Measurements from ENCODE around the gene TMEM205. TPM values are rescaled to one million over a fixed set of nuclear protein-coding genes. Genes with fewer than 3 reads are reported as not detected.

Gene TMEM205
- total and polyA plus RNA-seq, 10 of the 15 experiments (the other 5 are each of a cell fraction or from before 2014, with no cell fraction given): 27.8 to 144 (median 88.3) TPM

DNA sequence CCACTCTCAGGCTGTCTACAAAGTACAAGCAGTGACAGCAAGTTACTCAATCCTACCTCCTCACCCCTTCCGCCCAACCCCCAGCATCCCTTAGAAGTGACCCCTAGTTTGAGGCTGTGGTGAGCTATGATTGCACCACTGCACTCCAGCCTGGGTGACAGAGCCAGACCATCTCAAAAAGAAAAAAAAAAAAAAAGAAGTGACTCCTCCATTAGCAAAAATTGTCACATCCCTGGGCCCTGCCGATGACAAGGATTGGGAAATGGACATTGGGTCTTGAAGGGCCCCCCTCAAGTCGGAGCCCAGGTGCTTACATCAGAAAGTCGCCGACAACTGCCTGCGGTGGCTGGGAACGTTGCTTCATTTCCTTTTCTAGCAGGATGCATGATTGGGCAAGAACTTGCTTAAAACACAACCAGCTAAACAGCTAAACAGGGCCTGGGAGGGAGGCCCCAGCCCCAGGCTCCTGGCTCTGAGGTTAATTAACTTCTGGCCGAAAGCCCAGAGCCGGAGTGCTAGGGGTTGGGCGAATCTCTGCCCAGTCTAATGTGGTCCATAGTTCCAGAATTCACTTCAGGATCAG is 21.9 kb downstream of the TMEM205 start (continued):
- TF ChIP-seq SRF (IDR thresholded peaks at IDR 0.05; ENCODE audit: low read depth in 2 of 2, low read length in 2 of 2): no peak
- TF ChIP-seq MEF2A (IDR thresholded peaks at IDR 0.05; ENCODE audit: insufficient read depth, low read depth, low read length): no peak
- peak; percentile 85 for TF ChIP-seq EED (IDR thresholded peaks at IDR 0.05; ENCODE audit: low read depth)
- TF ChIP-seq DPF2 (IDR thresholded peaks at IDR 0.05): 0 out of 2 replicates have a peak, but pooled peaks have one; percentile 13
- TF ChIP-seq, protein P1, sequence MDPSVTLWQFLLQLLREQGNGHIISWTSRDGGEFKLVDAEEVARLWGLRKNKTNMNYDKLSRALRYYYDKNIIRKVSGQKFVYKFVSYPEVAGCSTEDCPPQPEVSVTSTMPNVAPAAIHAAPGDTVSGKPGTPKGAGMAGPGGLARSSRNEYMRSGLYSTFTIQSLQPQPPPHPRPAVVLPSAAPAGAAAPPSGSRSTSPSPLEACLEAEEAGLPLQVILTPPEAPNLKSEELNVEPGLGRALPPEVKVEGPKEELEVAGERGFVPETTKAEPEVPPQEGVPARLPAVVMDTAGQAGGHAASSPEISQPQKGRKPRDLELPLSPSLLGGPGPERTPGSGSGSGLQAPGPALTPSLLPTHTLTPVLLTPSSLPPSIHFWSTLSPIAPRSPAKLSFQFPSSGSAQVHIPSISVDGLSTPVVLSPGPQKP (IDR thresholded peaks at IDR 0.05; ENCODE audit: low read depth, low read length): no peak
- no peak for TF ChIP-seq NFYA (IDR thresholded peaks at IDR 0.05; ENCODE audit: borderline replicate concordance, low read depth, low read length)
- TF ChIP-seq NFYB (IDR thresholded peaks at IDR 0.05; ENCODE audit: insufficient read depth, low read depth, low read length): peak; percentile 52; the same call in 1 of the 2 replicates
- TF ChIP-seq BACH1 (IDR thresholded peaks at IDR 0.05; ENCODE audit: borderline replicate concordance): 0 out of 2 replicates have a peak, but pooled peaks have one; percentile 28
- TF ChIP-seq FOS (IDR thresholded peaks at IDR 0.05; ENCODE audit: borderline replicate concordance, extremely low read depth, insufficient read length): no peak
- TF ChIP-seq, protein P2, sequence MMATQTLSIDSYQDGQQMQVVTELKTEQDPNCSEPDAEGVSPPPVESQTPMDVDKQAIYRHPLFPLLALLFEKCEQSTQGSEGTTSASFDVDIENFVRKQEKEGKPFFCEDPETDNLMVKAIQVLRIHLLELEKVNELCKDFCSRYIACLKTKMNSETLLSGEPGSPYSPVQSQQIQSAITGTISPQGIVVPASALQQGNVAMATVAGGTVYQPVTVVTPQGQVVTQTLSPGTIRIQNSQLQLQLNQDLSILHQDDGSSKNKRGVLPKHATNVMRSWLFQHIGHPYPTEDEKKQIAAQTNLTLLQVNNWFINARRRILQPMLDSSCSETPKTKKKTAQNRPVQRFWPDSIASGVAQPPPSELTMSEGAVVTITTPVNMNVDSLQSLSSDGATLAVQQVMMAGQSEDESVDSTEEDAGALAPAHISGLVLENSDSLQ (IDR thresholded peaks at IDR 0.05): peak; percentile 46
- 0 out of 2 replicates have a peak, but pooled peaks have one; percentile 43 for TF ChIP-seq TBL1XR1 (IDR thresholded peaks at IDR 0.05; ENCODE audit: low read depth, low read length)
- TF ChIP-seq, protein P3, sequence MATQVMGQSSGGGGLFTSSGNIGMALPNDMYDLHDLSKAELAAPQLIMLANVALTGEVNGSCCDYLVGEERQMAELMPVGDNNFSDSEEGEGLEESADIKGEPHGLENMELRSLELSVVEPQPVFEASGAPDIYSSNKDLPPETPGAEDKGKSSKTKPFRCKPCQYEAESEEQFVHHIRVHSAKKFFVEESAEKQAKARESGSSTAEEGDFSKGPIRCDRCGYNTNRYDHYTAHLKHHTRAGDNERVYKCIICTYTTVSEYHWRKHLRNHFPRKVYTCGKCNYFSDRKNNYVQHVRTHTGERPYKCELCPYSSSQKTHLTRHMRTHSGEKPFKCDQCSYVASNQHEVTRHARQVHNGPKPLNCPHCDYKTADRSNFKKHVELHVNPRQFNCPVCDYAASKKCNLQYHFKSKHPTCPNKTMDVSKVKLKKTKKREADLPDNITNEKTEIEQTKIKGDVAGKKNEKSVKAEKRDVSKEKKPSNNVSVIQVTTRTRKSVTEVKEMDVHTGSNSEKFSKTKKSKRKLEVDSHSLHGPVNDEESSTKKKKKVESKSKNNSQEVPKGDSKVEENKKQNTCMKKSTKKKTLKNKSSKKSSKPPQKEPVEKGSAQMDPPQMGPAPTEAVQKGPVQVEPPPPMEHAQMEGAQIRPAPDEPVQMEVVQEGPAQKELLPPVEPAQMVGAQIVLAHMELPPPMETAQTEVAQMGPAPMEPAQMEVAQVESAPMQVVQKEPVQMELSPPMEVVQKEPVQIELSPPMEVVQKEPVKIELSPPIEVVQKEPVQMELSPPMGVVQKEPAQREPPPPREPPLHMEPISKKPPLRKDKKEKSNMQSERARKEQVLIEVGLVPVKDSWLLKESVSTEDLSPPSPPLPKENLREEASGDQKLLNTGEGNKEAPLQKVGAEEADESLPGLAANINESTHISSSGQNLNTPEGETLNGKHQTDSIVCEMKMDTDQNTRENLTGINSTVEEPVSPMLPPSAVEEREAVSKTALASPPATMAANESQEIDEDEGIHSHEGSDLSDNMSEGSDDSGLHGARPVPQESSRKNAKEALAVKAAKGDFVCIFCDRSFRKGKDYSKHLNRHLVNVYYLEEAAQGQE (IDR thresholded peaks at IDR 0.05; ENCODE audit: low read depth, low read length): no peak
- TF ChIP-seq CHD4 (IDR thresholded peaks at IDR 0.05): no peak
- no peak for TF ChIP-seq RFX5 (IDR thresholded peaks at IDR 0.05; ENCODE audit: low read depth, low read length)
- peak; percentile 56; the same call in 1 of the 2 replicates for TF ChIP-seq POLR2A (IDR thresholded peaks at IDR 0.05; ENCODE audit: low read depth, low read length)
- TF ChIP-seq WRNIP1 (IDR thresholded peaks at IDR 0.05; ENCODE audit: borderline replicate concordance, low read depth, low read length): no peak
- TF ChIP-seq SMAD5 (IDR thresholded peaks at IDR 0.05; ENCODE audit: low read depth): no peak
- no peak for TF ChIP-seq EZH2 (IDR thresholded peaks at IDR 0.05; ENCODE audit: borderline replicate concordance, control insufficient read depth, low read depth, low read length)
- TF ChIP-seq EP300 (IDR thresholded peaks at IDR 0.05; ENCODE audit: borderline replicate concordance in 1 of 2, control insufficient read depth in 1 of 2, low read depth in 2 of 2, low read length in 2 of 2): peak in 1 of 2 experiments; percentile 19; a peak in 1 of 4 replicates
- TF ChIP-seq HDGF (IDR thresholded peaks at IDR 0.05): peak; percentile 48; the same call in 1 of the 2 replicates
- TF ChIP-seq, protein P4, sequence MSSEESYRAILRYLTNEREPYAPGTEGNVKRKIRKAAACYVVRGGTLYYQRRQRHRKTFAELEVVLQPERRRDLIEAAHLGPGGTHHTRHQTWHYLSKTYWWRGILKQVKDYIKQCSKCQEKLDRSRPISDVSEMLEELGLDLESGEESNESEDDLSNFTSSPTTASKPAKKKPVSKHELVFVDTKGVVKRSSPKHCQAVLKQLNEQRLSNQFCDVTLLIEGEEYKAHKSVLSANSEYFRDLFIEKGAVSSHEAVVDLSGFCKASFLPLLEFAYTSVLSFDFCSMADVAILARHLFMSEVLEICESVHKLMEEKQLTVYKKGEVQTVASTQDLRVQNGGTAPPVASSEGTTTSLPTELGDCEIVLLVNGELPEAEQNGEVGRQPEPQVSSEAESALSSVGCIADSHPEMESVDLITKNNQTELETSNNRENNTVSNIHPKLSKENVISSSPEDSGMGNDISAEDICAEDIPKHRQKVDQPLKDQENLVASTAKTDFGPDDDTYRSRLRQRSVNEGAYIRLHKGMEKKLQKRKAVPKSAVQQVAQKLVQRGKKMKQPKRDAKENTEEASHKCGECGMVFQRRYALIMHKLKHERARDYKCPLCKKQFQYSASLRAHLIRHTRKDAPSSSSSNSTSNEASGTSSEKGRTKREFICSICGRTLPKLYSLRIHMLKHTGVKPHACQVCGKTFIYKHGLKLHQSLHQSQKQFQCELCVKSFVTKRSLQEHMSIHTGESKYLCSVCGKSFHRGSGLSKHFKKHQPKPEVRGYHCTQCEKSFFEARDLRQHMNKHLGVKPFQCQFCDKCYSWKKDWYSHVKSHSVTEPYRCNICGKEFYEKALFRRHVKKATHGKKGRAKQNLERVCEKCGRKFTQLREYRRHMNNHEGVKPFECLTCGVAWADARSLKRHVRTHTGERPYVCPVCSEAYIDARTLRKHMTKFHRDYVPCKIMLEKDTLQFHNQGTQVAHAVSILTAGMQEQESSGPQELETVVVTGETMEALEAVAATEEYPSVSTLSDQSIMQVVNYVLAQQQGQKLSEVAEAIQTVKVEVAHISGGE (CRISPR knock-in tag; IDR thresholded peaks at IDR 0.05): no peak
- no peak for TF ChIP-seq MXI1 (IDR thresholded peaks at IDR 0.05; ENCODE audit: low read depth, low read length)
